ENCODE data around the gene HBP1.
"Not testable (repeated sequence)": the region's sequence is repeated elsewhere in the genome, so short reads cannot be mapped to it uniquely, and the experiment has no call there.

The HBP1 gene

DNA sequence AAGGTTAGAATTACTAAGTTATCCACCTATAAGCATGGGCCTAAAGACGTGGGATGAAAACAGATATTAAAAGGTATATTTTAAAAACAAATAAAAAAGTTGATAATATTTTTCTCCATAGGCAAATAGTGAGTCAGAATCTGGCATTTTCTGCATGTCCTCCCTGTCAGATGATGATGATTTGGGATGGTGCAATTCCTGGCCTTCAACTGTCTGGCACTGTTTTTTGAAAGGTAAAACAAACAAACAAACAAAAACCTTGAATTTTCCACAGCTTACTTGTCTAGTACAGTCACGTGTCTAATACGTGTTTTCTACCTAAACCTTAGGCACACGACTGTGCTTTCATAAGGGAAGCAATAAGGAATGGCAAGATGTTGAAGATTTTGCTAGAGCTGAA lies 17.4 kb downstream of the HBP1 start:
- no peak for DNase-seq

DNA sequence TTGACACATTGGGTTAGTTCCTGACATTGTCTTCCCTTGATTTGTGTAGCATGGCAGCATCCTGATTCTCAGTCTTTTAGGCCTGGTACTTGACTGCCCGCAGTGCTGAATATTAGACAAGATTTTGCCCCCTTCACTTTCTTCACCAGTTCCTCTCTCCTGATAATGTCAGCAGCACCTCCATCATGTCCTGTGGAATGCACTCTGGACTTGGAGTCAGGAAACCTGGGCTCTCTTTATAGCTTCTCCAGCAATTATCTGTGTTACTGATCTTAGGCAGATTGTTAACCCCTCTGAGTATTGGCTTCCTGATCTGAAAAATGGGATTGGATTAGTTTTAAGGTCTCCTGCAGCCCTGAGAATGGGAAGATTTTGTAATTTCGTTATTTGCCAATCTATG lies 19.0 kb downstream of the HBP1 start:
- no peak for DNase-seq

DNA sequence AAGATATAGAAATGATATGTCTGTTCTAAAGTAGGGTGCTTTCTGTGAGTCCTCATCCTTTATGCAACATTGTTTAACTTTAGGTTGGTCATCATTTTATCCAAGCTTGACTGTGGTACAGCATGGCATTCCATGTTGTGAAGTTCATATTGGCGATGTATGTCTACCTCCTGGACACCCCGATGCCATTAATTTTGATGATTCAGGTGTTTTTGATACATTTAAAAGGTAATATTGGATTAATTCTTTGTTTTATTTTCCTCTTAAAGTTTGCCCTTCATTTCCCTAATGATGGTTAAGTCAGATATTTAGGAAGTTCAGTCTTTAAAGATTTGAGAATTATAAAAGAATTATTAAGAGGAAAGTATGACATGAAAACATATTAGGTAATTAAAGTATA lies 21.3 kb downstream of the HBP1 start:
- no peak for DNase-seq

DNA sequence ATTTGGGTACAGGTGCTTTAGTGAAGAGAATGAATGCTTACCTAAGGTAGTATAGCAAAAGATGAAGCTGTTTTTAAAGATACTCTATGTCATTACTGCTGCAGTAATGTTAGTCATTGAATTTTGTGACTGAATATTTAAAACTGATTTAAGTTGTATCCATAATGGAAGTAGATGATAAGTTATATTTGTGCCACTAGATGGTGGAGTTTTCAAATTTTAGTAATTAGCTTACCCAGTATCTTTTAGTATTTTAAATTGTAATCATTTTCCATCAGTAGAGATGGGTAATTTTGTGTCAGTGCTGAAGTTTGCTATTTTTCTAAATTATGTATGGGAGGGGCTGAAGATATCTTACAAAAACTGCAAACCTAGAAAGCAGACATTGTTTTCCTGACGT lies 25.2 kb downstream of the HBP1 start:
- DNase-seq, result no peak

DNA sequence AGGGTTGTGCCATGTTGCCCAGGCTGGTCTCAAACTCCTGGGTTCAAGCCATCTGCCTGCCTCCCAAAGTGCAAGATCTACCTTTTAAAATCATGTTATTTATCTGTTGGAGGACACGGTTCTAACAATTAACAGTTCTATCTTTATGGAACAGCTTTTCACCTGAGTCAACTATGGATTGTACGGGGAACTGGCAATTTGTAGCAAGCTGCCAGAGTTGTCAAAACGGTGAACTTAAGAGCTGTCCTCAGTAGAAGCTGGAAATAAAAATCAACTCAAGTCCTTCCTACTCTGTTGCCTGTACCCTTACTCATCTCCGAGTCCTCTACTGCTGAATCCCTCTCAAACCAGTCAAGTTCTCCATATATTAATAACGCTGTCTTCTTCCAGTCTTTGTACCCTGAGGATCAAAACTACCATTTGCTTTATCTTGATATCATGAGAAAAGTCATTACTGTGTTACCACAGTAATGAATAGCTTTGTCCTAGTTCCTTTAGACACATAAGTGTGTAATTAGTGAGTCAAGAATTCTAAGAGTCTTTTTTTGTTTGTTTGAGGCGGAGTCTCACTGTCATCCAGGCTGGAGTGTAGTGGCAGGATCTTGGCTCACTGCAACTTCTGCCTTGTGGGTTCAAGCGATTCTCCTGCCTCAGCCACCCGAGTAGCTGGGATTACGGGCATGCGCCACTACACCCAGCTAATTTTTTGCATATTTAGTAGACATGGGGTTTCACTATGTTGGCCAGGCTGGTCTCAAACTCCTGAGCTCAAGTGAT lies 28.2 kb downstream of the HBP1 start:
- no peak for DNase-seq

DNA sequence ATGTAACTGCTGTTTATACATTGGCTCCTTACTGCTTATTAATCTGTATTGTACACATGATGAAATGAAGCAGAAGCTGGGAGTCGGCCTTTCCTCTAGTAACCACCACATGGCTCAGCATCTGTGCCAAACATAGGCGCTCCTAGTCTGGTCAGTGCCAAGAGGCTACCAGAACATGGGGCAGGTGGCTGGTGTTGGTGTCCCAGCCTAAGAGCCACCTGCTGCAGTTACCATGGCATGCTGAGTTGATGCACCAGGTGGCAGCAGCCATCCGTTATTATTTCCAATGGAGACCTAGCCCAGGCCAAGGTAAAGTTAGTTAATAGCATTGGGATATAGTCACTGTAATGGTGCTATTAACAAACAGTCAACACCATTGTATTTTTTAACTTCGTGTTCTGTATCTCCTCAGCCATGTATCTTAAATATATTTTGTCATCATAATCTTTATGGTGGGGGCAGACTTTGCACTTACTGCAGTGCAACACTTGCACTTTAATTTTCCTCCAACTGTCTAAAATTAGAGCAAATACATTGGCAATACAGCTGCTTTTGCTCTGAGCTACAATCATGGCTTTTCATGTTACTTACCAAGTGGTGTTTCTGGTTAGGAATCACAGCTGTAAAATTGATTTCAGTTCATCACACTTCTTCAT lies 33.1 kb downstream of the HBP1 start:
- DNase-seq, result peak; percentile 72

DNA sequence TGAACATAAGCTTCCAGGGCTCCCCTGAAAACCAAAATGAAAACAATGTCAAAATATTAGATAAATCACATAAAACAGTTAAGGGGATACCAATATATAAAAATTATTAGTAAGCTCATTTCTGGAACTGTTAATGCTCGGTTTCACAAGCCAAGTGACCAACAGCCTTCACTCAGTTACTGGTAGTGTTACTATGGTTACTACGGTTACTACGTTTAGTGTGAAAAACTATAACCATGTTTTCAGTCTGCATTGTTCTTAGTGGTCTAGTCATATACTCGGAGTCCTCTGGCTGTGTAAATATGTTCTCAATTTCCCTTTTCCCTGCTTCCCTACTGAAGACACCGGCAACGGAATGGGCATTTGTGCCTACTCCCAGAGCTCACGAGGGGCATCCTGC lies 34.8 kb downstream of the HBP1 start:
- no peak for DNase-seq

DNA sequence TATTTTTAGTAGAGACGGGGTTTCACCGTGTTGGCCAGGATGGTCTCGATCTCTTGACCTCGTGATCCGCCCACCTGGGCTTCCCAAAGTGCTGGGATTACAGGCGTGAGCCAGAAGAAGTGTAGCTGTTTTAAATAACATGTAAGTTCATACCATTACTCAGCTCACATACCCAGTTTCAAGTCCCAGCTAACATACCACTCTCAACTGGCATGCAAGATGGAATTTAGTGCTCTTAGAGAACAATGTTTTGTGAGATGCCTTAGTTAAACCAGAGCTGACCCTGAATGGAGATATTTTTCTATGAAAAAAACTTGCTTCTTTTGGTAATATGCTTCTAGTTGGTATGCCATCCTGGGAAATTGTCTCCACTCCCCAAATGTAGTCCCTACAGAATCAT lies 37.3 kb downstream of the HBP1 start:
- DNase-seq, result no peak

DNA sequence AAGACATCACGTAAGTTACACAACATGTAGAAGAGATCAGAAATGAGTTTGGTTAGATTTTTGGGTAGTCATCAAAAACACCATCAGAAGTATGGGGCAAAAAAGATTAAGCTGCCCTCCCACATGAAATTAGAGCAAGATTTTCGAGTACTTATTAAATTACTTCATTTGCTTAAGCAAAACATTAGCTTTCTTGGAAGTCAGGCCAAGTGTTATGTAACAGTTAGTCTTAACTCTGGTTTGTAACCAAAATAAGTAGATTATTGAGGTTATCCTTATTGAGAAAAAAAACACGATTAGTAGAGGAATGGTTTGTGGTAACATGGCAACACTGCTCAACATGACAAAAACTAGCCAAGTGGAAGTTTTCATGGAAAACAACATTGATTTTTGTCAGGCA lies 37.9 kb downstream of the HBP1 start:
- DNase-seq, result no peak

DNA sequence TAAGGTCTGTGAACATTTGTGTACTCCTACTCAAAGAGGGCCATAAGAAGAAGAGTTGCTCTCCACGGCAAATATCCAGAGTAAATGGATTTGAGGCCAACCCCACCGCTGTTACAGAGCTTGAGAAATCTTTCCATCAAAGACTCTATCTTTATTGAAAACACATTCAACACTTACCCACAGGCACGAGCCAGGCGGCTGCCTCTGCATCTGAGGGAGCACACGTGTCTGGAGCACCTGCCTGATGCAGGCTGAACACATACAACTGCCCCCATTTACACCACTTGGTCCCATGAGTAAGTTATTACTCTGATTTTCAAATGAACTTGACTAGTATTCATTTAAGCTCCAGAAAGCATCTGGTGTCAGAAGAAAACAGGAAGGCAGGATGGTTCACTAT lies 38.7 kb downstream of the HBP1 start:
- no peak for DNase-seq

DNA sequence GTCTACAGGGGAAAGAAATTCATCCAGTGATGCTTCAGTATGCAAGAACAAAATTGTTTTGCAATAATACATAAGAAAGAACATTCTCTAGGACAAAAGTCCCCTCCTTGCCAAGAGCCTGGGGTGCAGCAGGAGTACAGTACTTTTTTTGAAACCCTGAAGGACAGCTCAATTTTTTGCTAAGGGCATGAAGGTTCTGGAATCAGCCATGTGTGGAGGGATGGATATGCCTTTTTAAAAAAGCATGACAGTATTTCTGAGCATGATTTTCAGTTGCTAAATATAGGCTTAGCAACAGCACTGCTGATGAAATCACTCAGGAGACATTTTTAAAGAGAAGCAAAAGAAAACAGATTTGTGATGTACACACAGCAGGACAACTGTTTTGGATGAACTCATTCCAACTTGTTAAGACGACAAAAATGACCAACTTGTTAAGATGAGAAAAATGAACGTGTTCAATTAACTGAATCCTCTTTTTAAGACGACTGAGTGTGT lies 39.3 kb downstream of the HBP1 start:
- DNase-seq, result no peak

DNA sequence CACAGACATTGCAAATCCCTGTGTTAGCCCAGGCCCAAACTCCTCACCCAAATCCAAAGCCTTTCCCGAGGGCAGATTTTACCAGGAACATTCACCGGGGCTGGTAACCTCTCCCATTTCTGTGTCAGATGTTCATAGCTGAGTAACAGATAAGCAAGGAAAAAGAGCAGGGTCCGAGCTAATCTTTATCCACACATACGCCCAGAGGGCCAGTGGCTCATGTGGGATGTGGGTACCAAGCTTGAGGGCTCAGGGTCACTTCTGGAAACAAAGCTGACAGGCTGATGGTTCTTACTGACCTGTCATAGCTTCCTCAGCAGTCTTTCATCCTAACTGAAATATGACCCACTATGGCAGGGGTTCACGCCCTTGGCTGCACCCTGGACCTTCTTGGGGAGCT lies 39.8 kb downstream of the HBP1 start:
- DNase-seq, result no peak

DNA sequence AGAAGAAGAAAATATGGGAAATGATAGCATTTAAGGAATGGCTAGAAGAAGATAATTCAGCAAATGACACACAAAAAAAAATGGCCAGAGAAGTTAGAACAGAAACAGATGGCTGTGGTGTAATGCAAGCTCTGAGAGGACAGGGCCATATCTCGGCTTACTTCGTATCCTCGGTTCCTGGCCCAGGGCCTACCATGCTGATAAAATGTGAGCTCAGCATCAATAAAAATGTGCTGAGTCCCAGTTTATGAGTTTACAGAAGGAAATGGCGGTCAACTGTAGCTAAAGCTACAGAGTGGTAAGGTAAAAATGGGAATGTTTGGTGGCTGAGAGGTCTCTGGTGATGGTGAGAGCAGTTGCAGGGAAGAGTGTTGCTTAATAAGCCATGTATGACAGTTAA lies 40.8 kb downstream of the HBP1 start:
- no peak for DNase-seq

DNA sequence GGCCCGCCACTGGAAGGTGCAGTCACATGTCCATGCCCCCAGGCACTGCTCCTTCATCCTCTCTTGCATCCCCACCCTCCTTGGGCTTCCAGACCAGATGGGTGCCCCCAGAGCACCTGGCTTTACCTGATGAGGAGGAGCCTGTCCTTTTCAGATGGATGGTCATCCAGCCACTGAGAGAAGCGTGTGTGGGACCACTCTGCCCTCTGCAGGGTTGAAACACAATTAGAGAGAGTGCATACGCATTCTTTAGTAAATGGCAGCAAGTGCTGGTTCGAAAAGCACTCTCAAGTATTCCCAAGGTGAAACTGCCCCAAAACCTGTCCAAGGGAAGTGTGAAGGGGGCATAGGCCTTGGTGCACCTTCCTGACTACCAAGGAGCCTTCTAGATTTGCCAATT lies 41.6 kb downstream of the HBP1 start:
- DNase-seq, result no peak

DNA sequence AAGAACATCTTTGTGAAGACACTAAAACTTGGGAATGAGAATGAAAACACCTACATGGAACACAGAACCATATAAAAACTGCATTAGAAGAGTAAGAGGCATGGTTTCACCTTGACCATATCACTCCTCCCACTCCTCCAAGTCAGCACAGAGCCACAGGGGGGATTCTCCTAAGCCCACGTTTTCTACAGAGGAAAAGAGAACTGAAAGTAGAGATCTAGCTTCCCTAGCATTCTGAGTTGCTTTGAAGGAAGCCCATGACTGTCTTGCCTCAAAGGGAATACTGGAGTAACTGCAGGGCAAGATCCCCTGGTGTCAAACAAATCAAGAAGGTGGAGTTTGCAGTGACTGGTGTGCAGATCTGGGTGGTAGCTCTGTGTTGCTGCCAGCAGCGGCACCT lies 43.9 kb downstream of the HBP1 start:
- no peak for DNase-seq

DNA sequence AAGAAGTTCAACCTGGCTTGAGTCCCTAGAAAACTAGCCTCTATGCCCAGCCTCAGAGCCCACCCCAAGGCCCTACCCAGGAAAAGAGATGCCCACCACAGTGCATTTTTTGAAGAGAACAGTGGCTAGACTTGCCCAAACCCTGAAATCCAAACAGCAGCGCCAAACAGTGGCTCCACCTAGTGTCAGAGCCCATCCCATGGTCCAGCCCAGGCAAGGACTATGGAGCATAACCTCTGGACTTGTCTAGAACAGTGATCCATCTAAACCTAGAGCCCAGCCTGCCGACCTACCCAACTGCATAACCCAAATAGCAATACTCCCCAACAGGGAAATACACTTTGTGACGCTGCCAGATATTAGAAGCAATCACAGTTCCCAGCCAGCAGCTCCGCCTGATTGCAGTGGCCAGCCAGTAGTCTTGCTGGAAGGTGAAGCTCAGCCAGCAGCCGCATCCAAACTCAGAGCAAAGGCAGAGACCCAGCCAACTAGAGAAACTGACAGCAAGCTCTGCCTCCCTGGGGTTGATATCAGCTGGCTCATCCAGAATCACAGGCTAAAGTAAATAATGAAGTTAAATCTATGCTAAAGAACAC lies 44.5 kb downstream of the HBP1 start:
- no peak for DNase-seq

DNA sequence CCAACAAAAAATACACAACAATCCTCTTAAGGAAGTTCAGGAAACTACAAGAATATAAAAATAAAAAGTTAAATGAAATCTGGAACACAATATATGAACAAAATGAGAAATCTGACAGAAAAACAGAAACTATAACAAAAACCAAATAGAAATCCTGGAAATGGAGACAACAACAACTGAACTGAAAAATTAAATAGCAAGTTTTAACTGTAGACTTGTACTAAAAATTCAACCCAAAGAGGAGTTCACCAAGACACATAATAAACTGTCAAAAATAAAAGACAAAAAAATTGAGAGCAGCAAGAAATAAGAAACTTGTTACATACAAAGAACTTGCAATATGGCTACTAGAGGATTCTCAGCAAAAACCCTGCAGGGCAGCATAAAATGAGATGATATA lies 45.1 kb downstream of the HBP1 start:
- no peak for DNase-seq

DNA sequence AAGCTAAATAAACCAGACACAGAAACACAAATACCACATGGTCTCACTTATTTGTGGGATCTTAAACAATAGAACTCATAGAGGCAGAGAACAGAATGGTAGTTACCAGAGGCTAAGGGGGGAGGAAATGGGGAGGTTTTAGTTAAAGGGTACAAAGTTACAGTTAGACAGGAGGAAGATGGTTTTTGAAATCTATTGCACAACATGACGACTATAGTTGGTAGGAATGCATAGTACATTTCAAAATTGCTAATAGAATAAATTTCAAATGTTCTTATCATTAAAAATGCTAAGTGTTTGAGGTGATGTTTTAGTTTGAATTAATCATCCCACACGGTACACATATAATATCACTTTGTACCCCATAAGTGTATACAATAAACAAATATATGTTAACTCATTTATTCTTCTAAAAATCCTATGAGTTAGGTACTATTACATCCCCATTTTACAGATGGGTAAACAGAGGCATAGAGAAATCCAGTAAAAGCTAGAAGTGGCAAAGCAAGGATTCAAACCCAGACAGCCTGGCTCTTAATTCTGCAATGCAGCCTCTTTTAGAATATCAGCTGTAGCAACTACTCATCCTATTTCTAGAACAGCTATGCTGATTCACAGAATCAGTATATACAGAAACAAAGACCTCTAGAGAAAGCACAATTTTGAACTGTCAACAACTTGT lies 50.9 kb downstream of the HBP1 start:
- no peak for DNase-seq

DNA sequence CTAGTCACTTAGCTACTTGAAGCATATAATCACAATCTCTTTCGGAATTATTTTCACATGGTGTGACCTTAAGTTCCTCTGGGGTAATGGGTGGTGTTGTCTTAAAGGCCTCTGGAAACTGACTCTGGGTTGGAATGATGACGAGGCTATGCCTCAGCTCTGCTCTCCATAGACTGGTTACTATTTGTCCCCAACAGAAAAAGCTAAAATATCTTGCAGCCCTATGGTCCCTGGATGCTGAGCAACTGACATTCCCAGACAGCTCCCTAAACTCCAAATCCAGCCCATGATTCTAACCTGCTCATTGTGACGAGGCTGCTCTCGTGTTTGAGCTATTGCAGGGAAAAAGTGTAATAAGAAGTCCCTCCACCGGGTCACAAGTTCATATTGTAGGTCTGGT lies 51.6 kb downstream of the HBP1 start:
- DNase-seq, result no peak

DNA sequence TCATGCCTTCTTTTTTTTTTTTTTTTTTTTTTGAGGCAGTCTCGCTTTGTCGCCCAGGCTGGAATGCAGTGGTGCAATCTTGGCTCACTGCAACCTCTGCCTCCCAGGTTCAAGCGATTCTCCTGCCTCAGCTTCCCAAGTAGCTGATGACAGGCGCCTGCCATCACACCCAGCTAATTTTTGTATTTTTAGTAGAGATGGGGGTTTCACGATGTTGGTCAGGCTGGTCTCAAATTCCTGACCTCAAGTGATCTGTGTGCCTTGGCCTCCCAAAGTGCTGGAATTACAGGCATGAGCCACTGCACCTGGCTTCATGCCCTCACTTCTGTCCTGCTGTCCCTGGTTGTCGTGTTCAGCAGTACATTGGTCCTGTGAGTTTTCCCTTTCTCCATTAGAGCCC lies 52.0 kb downstream of the HBP1 start:
- DNase-seq, result not testable (repeated sequence)

DNA sequence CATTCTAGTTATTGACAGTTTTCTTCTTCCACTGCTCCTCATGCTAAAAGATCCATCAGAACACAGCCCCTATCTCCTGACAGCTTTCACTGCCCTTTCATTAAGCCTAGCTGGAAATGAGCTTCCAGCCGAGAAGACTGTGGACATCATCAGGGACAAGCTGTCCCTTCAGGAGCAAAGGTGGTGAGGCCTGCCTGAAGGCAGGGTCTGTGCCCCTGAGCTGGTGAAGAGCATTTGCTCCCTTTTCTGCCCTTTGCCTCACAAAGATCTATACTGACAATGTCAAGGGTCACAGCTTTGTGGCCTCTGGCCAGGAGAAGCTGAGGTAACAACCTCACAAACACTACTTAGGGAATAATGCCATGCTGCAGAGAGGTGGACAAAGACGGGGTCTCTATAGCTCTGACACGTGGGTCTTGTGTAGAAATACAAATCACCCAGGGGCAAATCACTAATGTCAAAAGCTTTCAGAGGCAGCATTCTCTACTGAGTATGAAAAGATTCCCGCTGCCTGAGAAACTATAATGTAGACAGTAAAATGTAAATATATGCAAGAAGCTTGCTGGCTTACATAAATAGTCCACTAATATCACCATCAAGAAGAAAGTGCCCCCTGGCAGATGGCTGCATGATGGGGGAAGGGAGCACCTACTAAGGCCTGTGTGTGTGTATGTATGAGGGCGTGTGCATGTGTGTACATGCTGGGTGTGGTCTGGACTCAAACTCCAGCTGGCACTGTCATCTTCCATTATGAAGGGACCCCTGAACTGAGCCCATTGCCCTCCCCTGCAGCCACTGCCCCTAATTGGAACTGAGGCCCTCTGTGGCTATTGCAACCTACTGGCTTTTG lies 55.8 kb downstream of the HBP1 start:
- peak; percentile 94 for DNase-seq

DNA sequence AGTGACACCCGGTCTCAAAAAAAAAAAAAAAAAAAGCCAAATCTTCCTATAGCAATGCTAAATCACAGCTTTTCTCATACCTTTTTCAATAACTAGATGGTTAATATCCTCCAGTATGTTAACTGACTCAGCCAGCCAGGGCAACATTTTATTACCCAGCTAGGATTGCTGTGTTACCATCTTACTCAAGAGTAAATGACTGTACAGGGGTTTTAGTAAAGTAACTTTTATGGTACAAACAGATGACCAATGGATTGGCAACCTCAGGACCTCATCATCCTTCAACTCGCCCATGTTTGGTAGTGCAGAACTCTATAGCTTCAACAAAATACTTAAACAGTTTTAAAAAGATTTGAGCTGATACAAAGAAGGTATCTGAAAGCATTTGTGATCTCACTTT lies 59.5 kb downstream of the HBP1 start:
- DNase-seq, result no peak

DNA sequence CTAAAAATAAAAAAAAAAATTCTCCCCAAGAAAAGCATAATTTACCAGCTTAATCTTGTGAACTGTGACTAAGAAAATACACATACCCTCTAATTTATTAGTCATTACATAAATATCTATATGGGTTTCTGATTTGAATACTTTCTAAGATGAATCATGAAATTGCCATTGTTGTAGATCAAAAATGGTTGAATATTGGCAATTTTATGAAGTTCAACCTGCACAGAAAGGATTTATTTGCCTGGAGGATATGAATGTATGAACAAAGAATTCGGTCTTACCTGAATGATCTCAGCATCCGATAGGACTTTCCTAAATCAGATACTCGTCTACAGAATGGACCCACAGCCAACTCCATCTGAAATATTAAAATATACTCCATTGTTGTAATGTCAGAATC lies 61.5 kb downstream of the HBP1 start:
- no peak for DNase-seq
